ENCODE results near the gene FARSB. TPM values are rescaled to one million over a fixed set of nuclear protein-coding genes. Genes with fewer than 3 reads are reported as not detected.

The FARSB gene
- polyA plus RNA-seq, 4 donors, result 9.2 to 31.9 (median 15.9) TPM

GRCh38 chr2:222635295-222635694 is 20.6 kb downstream of the FARSB start:
- no peak overlapping the region for H3K4me3 ChIP-seq (ENCODE audit: low read depth in 1 of 3, low read length in 3 of 3)
- H3K4me1 ChIP-seq (ENCODE audit: control insufficient read depth in 3 of 3, insufficient read depth in 2 of 3, low read depth in 1 of 3, low read length in 2 of 3), result peaks cover 0 to 7% (median 2%) of the 10 kb centered on the region in 3 donors
- no peak overlapping the region for H3K27ac ChIP-seq (ENCODE audit: low read depth in 1 of 3, low read length in 2 of 3)
- peaks cover 8 to 17% (median 11%) of the 10 kb centered on the region in 3 donors for H3K36me3 ChIP-seq (ENCODE audit: control insufficient read depth in 3 of 3, insufficient read depth in 2 of 3, low read depth in 1 of 3, low read length in 3 of 3)
- WGBS, 3 donors, result 75 to 85% (median 81%) methylated on average over 1 of the region's 1 CpG
- peak in 1 of 2 donors; percentile 59 for DNase-seq
- no peaks in the 10 kb centered on the region for H3K27me3 ChIP-seq (ENCODE audit: control insufficient read depth in 3 of 3, insufficient read depth in 3 of 3, low read length in 3 of 3)
- peak; percentile 15 for FAIRE-seq
- H3K9me3 ChIP-seq (ENCODE audit: control insufficient read depth in 2 of 2, insufficient read depth in 1 of 2, low read depth in 1 of 2, low read length in 1 of 2), result no peaks in the 10 kb centered on the region

DNA sequence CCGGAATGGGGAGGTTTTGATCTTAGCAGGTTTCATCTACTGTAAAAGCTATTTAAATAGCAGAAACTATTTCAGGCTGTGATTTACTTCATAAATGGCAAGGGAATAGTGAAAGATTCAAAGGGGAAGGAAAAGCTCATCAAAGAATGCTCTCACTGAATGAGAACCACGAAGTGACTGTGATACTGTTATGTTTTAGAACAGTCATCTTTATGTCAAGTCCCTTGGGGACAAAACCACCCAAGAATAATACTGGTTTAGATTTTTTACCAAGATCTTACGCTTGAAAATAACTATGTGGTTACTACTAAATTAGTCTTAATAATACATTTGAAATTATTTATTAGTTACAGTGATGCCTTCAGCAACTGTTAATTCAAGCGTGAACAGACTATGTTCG is 28.1 kb downstream of the FARSB start:
- WGBS, 3 donors, result 90 to 97% (median 95%) methylated on average over 5 of the region's 5 CpGs

DNA sequence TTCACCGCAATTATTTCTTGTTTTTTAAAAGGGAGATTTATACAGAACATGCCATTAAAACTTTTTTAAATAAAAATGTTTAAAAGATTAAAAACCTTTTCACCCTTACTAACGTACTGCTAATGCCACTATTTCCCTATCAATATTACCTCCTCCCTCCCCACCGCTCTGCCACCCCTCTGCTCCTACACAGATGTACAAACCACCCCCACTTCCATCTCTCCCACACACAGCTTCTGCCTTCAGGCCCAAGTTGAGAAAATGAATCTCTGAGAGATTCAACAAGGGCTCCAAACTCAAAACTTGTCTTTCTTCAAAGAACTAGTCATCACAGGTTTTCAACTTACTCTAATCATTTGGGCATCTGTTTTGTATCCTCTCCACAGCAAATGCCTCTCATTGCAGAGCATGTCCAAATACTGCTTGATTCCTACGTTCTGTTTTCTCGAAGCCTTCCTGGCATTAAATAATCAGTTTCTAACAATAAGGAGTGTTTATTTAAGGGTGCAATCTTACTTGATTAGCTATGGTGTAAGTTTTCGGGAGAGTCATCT is 32.1 kb downstream of the FARSB start:
- H3K27ac ChIP-seq (ENCODE audit: low read depth in 1 of 3, low read length in 2 of 3), result no peak overlapping the region
- WGBS, 3 donors, result 85 to 96% (median 92%) methylated on average over 6 of the region's 6 CpGs
- peaks cover 2 to 26% (median 9%) of the 10 kb centered on the region in 3 donors for H3K36me3 ChIP-seq (ENCODE audit: control insufficient read depth in 3 of 3, insufficient read depth in 2 of 3, low read depth in 1 of 3, low read length in 3 of 3)
- no peaks in the 10 kb centered on the region for H3K4me1 ChIP-seq (ENCODE audit: control insufficient read depth in 3 of 3, insufficient read depth in 2 of 3, low read depth in 1 of 3, low read length in 2 of 3)
- H3K27me3 ChIP-seq (ENCODE audit: control insufficient read depth in 3 of 3, insufficient read depth in 3 of 3, low read length in 3 of 3), result no peaks in the 10 kb centered on the region
- FAIRE-seq, result no peak
- H3K9me3 ChIP-seq (ENCODE audit: control insufficient read depth in 2 of 2, insufficient read depth in 1 of 2, low read depth in 1 of 2, low read length in 1 of 2), result no peaks in the 10 kb centered on the region
- no peak for DNase-seq
- H3K4me3 ChIP-seq (ENCODE audit: low read depth in 1 of 3, low read length in 3 of 3), result no peak overlapping the region

More for the DNA sequence above, 28.1 kb downstream of the FARSB start:
- Histone ChIP-seq H3K36me3 (ENCODE audit: control insufficient read depth in 3 of 3, insufficient read depth in 2 of 3, low read depth in 1 of 3, low read length in 3 of 3) (peaks cover 8 to 27% (median 15%) of the 10 kb centered on the region in 3 donors), H3K27me3 (ENCODE audit: control insufficient read depth in 3 of 3, insufficient read depth in 3 of 3, low read length in 3 of 3) (no peaks in the 10 kb centered on the region), H3K4me3 (ENCODE audit: low read depth in 1 of 3, low read length in 3 of 3) (no peak overlapping the region), H3K27ac (ENCODE audit: low read depth in 1 of 3, low read length in 2 of 3) (no peak overlapping the region), H3K4me1 (ENCODE audit: control insufficient read depth in 3 of 3, insufficient read depth in 2 of 3, low read depth in 1 of 3, low read length in 2 of 3) (no peaks in the 10 kb centered on the region), H3K9me3 (ENCODE audit: control insufficient read depth in 2 of 2, insufficient read depth in 1 of 2, low read depth in 1 of 2, low read length in 1 of 2) (no peaks in the 10 kb centered on the region)
- no peak for DNase-seq
- FAIRE-seq, result no peak

DNA sequence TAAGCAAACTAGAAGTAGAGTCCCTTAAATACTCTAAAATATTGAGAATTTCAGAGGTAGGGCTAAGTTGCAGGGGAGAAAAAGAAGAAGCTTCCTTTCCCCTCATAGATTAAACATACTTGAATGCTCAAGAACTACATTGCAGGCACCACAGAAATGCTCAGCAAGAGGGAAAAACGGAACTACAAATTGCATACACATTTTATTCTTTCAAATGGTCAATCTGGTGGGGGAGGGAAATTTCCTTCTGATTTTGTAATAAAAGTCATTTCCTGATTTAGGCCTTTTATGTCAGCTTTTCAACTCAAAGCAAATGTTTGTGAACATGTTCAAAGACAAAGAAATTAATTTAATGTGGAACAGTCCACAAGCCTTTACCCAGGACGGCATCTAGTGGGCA is 33.0 kb downstream of the FARSB start:
- peaks cover 2 to 27% (median 9%) of the 10 kb centered on the region in 3 donors for H3K36me3 ChIP-seq (ENCODE audit: control insufficient read depth in 3 of 3, insufficient read depth in 2 of 3, low read depth in 1 of 3, low read length in 3 of 3)
- H3K27me3 ChIP-seq (ENCODE audit: control insufficient read depth in 3 of 3, insufficient read depth in 3 of 3, low read length in 3 of 3), result no peaks in the 10 kb centered on the region
- FAIRE-seq, result no peak
- no peak for DNase-seq
- no peak overlapping the region for H3K4me3 ChIP-seq (ENCODE audit: low read depth in 1 of 3, low read length in 3 of 3)
- H3K27ac ChIP-seq (ENCODE audit: low read depth in 1 of 3, low read length in 2 of 3), result no peak overlapping the region
- no peaks in the 10 kb centered on the region for H3K4me1 ChIP-seq (ENCODE audit: control insufficient read depth in 3 of 3, insufficient read depth in 2 of 3, low read depth in 1 of 3, low read length in 2 of 3)
- no peaks in the 10 kb centered on the region for H3K9me3 ChIP-seq (ENCODE audit: control insufficient read depth in 2 of 2, insufficient read depth in 1 of 2, low read depth in 1 of 2, low read length in 1 of 2)
- 84 to 94% (median 87%) methylated on average over 2 of the region's 2 CpGs for WGBS, 3 donors

DNA sequence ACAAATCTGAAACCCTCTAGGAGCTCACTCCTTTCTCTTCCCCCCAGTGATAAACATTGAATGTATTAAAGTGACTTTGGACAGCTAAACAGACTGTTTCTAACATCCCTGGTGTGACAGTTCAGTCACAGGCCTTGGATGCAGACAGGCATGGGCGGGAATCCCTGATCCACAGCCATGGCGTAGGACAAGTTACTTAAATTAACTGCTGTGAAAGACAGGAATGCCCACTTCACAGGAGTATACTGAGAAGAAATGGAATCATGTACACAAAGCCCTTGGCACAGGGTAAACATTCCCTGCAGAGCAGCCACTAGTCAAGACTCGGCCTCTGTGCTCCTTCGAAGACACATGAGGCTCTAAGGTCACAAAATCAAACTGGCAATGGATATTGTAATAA is 34.0 kb downstream of the FARSB start:
- H3K36me3 ChIP-seq (ENCODE audit: control insufficient read depth in 3 of 3, insufficient read depth in 2 of 3, low read depth in 1 of 3, low read length in 3 of 3), result peaks cover 2 to 28% (median 5%) of the 10 kb centered on the region in 3 donors
- no peak for FAIRE-seq
- DNase-seq, result no peak
- H3K4me3 ChIP-seq (ENCODE audit: low read depth in 1 of 3, low read length in 3 of 3), result no peak overlapping the region
- no peak overlapping the region for H3K27ac ChIP-seq (ENCODE audit: low read depth in 1 of 3, low read length in 2 of 3)
- no peaks in the 10 kb centered on the region for H3K27me3 ChIP-seq (ENCODE audit: control insufficient read depth in 3 of 3, insufficient read depth in 3 of 3, low read length in 3 of 3)
- H3K9me3 ChIP-seq (ENCODE audit: control insufficient read depth in 2 of 2, insufficient read depth in 1 of 2, low read depth in 1 of 2, low read length in 1 of 2), result no peaks in the 10 kb centered on the region
- WGBS, 3 donors, result 94 to 98% (median 96%) methylated on average over 4 of the region's 4 CpGs
- H3K4me1 ChIP-seq (ENCODE audit: control insufficient read depth in 3 of 3, insufficient read depth in 2 of 3, low read depth in 1 of 3, low read length in 2 of 3), result no peaks in the 10 kb centered on the region

DNA sequence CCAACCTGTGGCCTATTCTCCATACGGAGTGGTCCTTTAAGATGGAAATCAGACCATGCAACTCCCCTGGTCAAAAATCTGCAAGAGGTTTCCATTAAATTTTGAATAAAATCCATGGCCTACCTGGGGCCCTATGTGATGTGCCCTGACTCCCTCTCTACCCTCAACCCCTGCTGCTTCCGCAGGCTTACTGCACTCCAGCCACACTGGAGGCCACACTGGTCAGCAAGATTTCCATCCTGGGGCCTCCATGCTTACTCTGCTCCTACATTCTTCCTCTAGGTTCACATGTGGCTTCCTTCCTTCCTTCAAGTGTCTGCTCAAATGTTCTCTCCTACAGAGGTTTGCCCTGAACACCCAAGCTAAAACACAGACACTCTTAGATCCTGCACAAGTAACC is 40.6 kb downstream of the FARSB start:
- WGBS, 3 donors, result 94 to 98% (median 96%) methylated on average over 2 of the region's 2 CpGs
- no peaks in the 10 kb centered on the region for H3K27me3 ChIP-seq (ENCODE audit: control insufficient read depth in 3 of 3, insufficient read depth in 3 of 3, low read length in 3 of 3)
- H3K36me3 ChIP-seq (ENCODE audit: control insufficient read depth in 3 of 3, insufficient read depth in 2 of 3, low read depth in 1 of 3, low read length in 3 of 3), result peaks cover 6 to 22% (median 15%) of the 10 kb centered on the region in 3 donors

DNA sequence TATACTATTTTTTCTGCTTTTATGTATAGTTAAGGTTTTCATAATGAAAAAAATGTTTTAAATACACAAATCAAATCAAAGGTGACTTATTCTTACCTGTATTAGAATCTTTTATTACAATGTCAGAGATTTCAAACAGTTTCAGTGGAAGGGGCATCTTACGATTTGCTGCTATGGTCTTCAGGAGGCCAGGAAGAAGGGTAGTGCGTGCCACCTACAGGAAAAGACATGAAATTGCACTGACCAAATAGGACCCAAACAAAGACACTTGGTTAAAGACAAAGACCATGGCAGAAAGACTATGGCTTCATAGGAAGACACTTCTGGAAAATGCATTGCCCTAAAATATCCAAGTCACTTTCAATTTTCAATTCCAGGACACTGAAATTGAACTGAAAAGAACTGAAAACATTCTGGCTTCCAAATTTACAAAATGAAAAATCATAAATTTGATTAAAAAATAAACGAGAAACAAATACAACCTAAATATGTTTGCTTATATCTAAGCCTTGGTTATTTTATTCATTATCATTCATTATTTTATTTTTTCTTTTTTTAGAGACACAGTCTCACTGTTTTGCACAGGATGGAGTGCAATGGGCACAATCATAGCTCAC is 42.1 kb downstream of the FARSB start:
- WGBS, 3 donors, result 60 to 67% (median 62%) methylated on average over 3 of the region's 3 CpGs
- peak; percentile 42 to 55 for DNase-seq
- no peak for FAIRE-seq

More for the DNA sequence above, 40.6 kb downstream of the FARSB start:
- Histone ChIP-seq H3K4me3 (ENCODE audit: low read depth in 1 of 3, low read length in 3 of 3) (no peak overlapping the region), H3K9me3 (ENCODE audit: control insufficient read depth in 2 of 2, insufficient read depth in 1 of 2, low read depth in 1 of 2, low read length in 1 of 2) (no peaks in the 10 kb centered on the region), H3K4me1 (ENCODE audit: control insufficient read depth in 3 of 3, insufficient read depth in 2 of 3, low read depth in 1 of 3, low read length in 2 of 3) (no peaks in the 10 kb centered on the region), H3K27ac (ENCODE audit: low read depth in 1 of 3, low read length in 2 of 3) (no peak overlapping the region)
- no peak for FAIRE-seq
- DNase-seq, result no peak

DNA sequence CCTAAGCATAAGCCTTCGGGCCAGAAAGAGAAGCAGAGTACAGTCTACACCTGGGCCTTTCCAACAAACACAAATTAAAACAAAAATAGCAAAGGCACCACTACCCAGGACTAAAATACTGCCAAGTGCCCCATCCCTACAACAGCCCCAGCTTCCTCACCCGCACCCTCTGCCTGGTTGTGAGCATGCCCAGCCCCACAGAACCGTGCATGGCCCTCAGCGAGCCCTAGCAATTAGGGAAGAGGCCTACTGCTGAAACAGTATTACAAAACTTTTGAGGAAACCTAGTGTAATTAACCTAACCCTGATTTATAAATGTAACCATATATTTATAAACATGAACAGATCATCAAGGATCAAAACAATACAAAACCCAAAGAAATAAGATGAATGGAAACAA is 44.2 kb downstream of the FARSB start:
- no peak overlapping the region for H3K4me3 ChIP-seq (ENCODE audit: low read depth in 1 of 3, low read length in 3 of 3)
- no peak overlapping the region for H3K27ac ChIP-seq (ENCODE audit: low read depth in 1 of 3, low read length in 2 of 3)
- H3K27me3 ChIP-seq (ENCODE audit: control insufficient read depth in 3 of 3, insufficient read depth in 3 of 3, low read length in 3 of 3), result no peaks in the 10 kb centered on the region
- DNase-seq (no peak), FAIRE-seq (no peak)
- H3K36me3 ChIP-seq (ENCODE audit: control insufficient read depth in 3 of 3, insufficient read depth in 2 of 3, low read depth in 1 of 3, low read length in 3 of 3), result peaks cover 6 to 13% (median 13%) of the 10 kb centered on the region in 3 donors
- H3K4me1 ChIP-seq (ENCODE audit: control insufficient read depth in 3 of 3, insufficient read depth in 2 of 3, low read depth in 1 of 3, low read length in 2 of 3), result no peaks in the 10 kb centered on the region
- 87 to 92% (median 91%) methylated on average over 4 of the region's 4 CpGs for WGBS, 3 donors
- no peaks in the 10 kb centered on the region for H3K9me3 ChIP-seq (ENCODE audit: control insufficient read depth in 2 of 2, insufficient read depth in 1 of 2, low read depth in 1 of 2, low read length in 1 of 2)

More for the DNA sequence above, 42.1 kb downstream of the FARSB start:
- Histone ChIP-seq H3K27ac (ENCODE audit: low read depth in 1 of 3, low read length in 2 of 3) (no peak overlapping the region), H3K36me3 (ENCODE audit: control insufficient read depth in 3 of 3, insufficient read depth in 2 of 3, low read depth in 1 of 3, low read length in 3 of 3) (peaks cover 6 to 19% (median 13%) of the 10 kb centered on the region in 3 donors), H3K4me1 (ENCODE audit: control insufficient read depth in 3 of 3, insufficient read depth in 2 of 3, low read depth in 1 of 3, low read length in 2 of 3) (no peaks in the 10 kb centered on the region), H3K9me3 (ENCODE audit: control insufficient read depth in 2 of 2, insufficient read depth in 1 of 2, low read depth in 1 of 2, low read length in 1 of 2) (no peaks in the 10 kb centered on the region), H3K27me3 (ENCODE audit: control insufficient read depth in 3 of 3, insufficient read depth in 3 of 3, low read length in 3 of 3) (no peaks in the 10 kb centered on the region), H3K4me3 (ENCODE audit: low read depth in 1 of 3, low read length in 3 of 3) (no peak overlapping the region)

Data from small intestine (tissue), 7 donors.